Fibroblast of skin of scalp (primary cell): ENCODE measurements around the gene LILRA6. TPM values are rescaled to one million over a fixed set of nuclear protein-coding genes. Genes with fewer than 3 reads are reported as not detected.
"Not testable (repeated sequence)": the region's sequence is repeated elsewhere in the genome, so short reads cannot be mapped to it uniquely, and the experiment has no call there.

Source experiments
- DNase-seq: peaks from one replicate; pipeline ENCODE4 v3.0.0-alpha.2; 2013
- polyA plus RNA-seq, 2 experiments: library from polyadenylated mRNA; unstranded; fragments of 120-200 nt; gene quantifications; one replicate each; pipeline ENCODE4 v1.2.1, GENCODE V29; 2013; ENCODE audit not compliant: insufficient read length in 2 of 2

Gene LILRA6
- polyA plus RNA-seq (2013, experiment 1 of 2; ENCODE audit: insufficient read length): not detected
- polyA plus RNA-seq (2013, experiment 2 of 2; ENCODE audit: insufficient read length): not detected

GRCh38 chr19:54242646-54243045 lies at the start of gene LILRA6:
Gene LILRA6, minus strand, starts transcription at chr19:54242790.
- DNase-seq: not testable (repeated sequence)

- DNase-seq: not testable (repeated sequence)
Measured at GRCh38 chr19:54289160-54289559, 46.6 kb upstream of the LILRA6 start.

- DNase-seq: peak; percentile 72
Measured at GRCh38 chr19:54287456-54287855, 44.9 kb upstream of the LILRA6 start.

GRCh38 chr19:54286283-54286682 lies 43.7 kb upstream of the LILRA6 start:
- DNase-seq: not testable (repeated sequence)

- DNase-seq: not testable (repeated sequence)
Measured at GRCh38 chr19:54285427-54286056, 43.0 kb upstream of the LILRA6 start.

- DNase-seq: no peak
Measured at GRCh38 chr19:54282686-54283470, 40.3 kb upstream of the LILRA6 start.

GRCh38 chr19:54281729-54282075 lies 39.1 kb upstream of the LILRA6 start:
- not testable (repeated sequence) for DNase-seq

- DNase-seq: no peak
Measured at GRCh38 chr19:54281007-54281728, 38.6 kb upstream of the LILRA6 start, which contains the start of gene LILRB2. Gene LILRB2, minus strand, starts transcription at chr19:54281110. Its CDS starts 614 bp downstream, at chr19:54280496.

- not testable (repeated sequence) for DNase-seq
Measured at GRCh38 chr19:54280441-54280840, 37.9 kb upstream of the LILRA6 start.

- DNase-seq: not testable (repeated sequence)
Measured at GRCh38 chr19:54280025-54280424, 37.4 kb upstream of the LILRA6 start.

- no peak for DNase-seq
Measured at GRCh38 chr19:54279406-54279962, 36.9 kb upstream of the LILRA6 start.

- DNase-seq: not testable (repeated sequence)
Measured at GRCh38 chr19:54278571-54279195, 36.1 kb upstream of the LILRA6 start.

- not testable (repeated sequence) for DNase-seq
Measured at GRCh38 chr19:54278056-54278455, 35.5 kb upstream of the LILRA6 start.

- DNase-seq: not testable (repeated sequence)
Measured at GRCh38 chr19:54277111-54277615, 34.6 kb upstream of the LILRA6 start.

- DNase-seq: no peak
Measured at GRCh38 chr19:54275951-54276350, 33.4 kb upstream of the LILRA6 start.

- DNase-seq: not testable (repeated sequence)
Measured at GRCh38 chr19:54274516-54274915, 31.9 kb upstream of the LILRA6 start.

GRCh38 chr19:54273821-54274220 lies 31.2 kb upstream of the LILRA6 start:
- no peak for DNase-seq

GRCh38 chr19:54272181-54272580 lies 29.6 kb upstream of the LILRA6 start:
- not testable (repeated sequence) for DNase-seq

- DNase-seq: not testable (repeated sequence)
Measured at GRCh38 chr19:54271587-54271986, 29.0 kb upstream of the LILRA6 start.

- DNase-seq: no peak
Measured at GRCh38 chr19:54271106-54271505, 28.5 kb upstream of the LILRA6 start.

GRCh38 chr19:54268936-54269335 lies 26.3 kb upstream of the LILRA6 start:
- no peak for DNase-seq

GRCh38 chr19:54266133-54266532 lies 23.5 kb upstream of the LILRA6 start:
- peak; percentile 65 for DNase-seq
